ENCODE data around the gene BCCIP. TPM values are rescaled to one million over a fixed set of nuclear protein-coding genes. Genes with fewer than 3 reads are reported as not detected.
A peak's percentile ranks its signal among the peaks of the same experiment; 100 is the strongest.

The BCCIP gene
- total RNA-seq, 1 donor from 2014 or later = 81.5 TPM

GRCh38 chr10:125812128-125812750, 11.1 kb upstream of the BCCIP start:
- no peaks in the 10 kb centered on the region for H3K27me3 Mint-ChIP-seq
- H3K4me1 Mint-ChIP-seq (ENCODE audit: unreplicated experiment) = no peaks in the 10 kb centered on the region
- no peaks in the 10 kb centered on the region for H3K9me3 Mint-ChIP-seq
- H3K27ac Mint-ChIP-seq = no peak overlapping the region
- no peak overlapping the region for H3K4me3 Mint-ChIP-seq
- TF ChIP-seq, protein P1, sequence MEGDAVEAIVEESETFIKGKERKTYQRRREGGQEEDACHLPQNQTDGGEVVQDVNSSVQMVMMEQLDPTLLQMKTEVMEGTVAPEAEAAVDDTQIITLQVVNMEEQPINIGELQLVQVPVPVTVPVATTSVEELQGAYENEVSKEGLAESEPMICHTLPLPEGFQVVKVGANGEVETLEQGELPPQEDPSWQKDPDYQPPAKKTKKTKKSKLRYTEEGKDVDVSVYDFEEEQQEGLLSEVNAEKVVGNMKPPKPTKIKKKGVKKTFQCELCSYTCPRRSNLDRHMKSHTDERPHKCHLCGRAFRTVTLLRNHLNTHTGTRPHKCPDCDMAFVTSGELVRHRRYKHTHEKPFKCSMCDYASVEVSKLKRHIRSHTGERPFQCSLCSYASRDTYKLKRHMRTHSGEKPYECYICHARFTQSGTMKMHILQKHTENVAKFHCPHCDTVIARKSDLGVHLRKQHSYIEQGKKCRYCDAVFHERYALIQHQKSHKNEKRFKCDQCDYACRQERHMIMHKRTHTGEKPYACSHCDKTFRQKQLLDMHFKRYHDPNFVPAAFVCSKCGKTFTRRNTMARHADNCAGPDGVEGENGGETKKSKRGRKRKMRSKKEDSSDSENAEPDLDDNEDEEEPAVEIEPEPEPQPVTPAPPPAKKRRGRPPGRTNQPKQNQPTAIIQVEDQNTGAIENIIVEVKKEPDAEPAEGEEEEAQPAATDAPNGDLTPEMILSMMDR (conservative IDR thresholded peaks at IDR 0.05) = no peak
- peaks cover 17% of the 10 kb centered on the region for H3K36me3 Mint-ChIP-seq
- no peak for DNase-seq (ENCODE audit: extremely low spot score, unreplicated experiment)

GRCh38 chr10:125815764-125816163, 7.6 kb upstream of the BCCIP start:
- DNase-seq (ENCODE audit: extremely low spot score, unreplicated experiment) = no peak
- no peak overlapping the region for H3K4me3 Mint-ChIP-seq
- peaks cover under 1% of the 10 kb centered on the region for H3K4me1 Mint-ChIP-seq (ENCODE audit: unreplicated experiment)
- TF ChIP-seq, protein P1 (conservative IDR thresholded peaks at IDR 0.05) = no peak
- H3K36me3 Mint-ChIP-seq = peaks cover 13% of the 10 kb centered on the region
- no peaks in the 10 kb centered on the region for H3K27me3 Mint-ChIP-seq
- H3K9me3 Mint-ChIP-seq = no peaks in the 10 kb centered on the region
- no peak overlapping the region for H3K27ac Mint-ChIP-seq

DNA sequence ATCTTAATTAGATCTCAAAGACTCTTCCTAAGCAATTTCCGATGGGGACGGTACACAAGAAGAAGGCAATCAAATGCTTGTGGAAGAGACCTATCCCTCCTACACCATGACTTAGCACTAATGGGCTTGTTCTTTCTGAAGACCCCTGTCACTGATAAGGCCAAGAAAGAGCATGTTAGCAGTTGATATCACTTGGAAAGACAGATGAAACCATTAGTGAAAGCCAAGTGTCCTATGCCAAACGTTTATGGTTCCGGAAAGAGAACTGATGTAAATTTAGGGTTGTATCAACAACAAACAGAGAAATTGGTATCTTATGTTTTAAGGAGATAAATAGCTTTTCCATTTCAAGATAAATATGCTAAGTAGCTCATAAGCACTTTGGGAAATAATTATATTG, 6.8 kb upstream of the BCCIP start:
- Mint-ChIP-seq H3K27ac (no peak overlapping the region), H3K4me1 (ENCODE audit: unreplicated experiment) (peaks cover 7% of the 10 kb centered on the region), H3K36me3 (peaks cover 10% of the 10 kb centered on the region), H3K9me3 (no peaks in the 10 kb centered on the region), H3K4me3 (no peak overlapping the region), H3K27me3 (no peaks in the 10 kb centered on the region)
- TF ChIP-seq, protein P1 (conservative IDR thresholded peaks at IDR 0.05) = no peak
- no peak for DNase-seq (ENCODE audit: extremely low spot score, unreplicated experiment)

GRCh38 chr10:125817337-125817946, 5.9 kb upstream of the BCCIP start:
- no peak overlapping the region for H3K4me3 Mint-ChIP-seq
- H3K27ac Mint-ChIP-seq = no peak overlapping the region
- H3K27me3 Mint-ChIP-seq = no peaks in the 10 kb centered on the region
- H3K36me3 Mint-ChIP-seq = peaks cover 10% of the 10 kb centered on the region
- H3K4me1 Mint-ChIP-seq (ENCODE audit: unreplicated experiment) = peaks cover 13% of the 10 kb centered on the region
- TF ChIP-seq, protein P1 (conservative IDR thresholded peaks at IDR 0.05) = no peak
- no peak for DNase-seq (ENCODE audit: extremely low spot score, unreplicated experiment)
- no peaks in the 10 kb centered on the region for H3K9me3 Mint-ChIP-seq

GRCh38 chr10:125820701-125821100, 2.6 kb upstream of the BCCIP start:
- DNase-seq (ENCODE audit: extremely low spot score, unreplicated experiment) = no peak
- H3K27ac Mint-ChIP-seq = no peak overlapping the region
- no peaks in the 10 kb centered on the region for H3K36me3 Mint-ChIP-seq
- H3K4me3 Mint-ChIP-seq = peak overlapping the region; percentile 88
- H3K9me3 Mint-ChIP-seq = no peaks in the 10 kb centered on the region
- TF ChIP-seq, protein P1 (conservative IDR thresholded peaks at IDR 0.05) = no peak
- H3K27me3 Mint-ChIP-seq = no peaks in the 10 kb centered on the region
- H3K4me1 Mint-ChIP-seq (ENCODE audit: unreplicated experiment) = peaks cover 17% of the 10 kb centered on the region

Measured in type B pancreatic cell (in vitro differentiated cells).